Activated T-cell treated with anti-CD3 and anti-CD28 coated beads for 48 hours (primary cell): Measurements from ENCODE around the gene NRIP1.

Experiments used
- DNase-seq: peaks from one replicate; pipeline ENCODE4 v3.0.0-alpha.2; 2020; ENCODE audit warnings: low read depth

Gene NRIP1

GRCh38 chr21:14911351-14911750 is 153.4 kb downstream of the NRIP1 start:
- no peak for DNase-seq
